ENCODE data around the gene SLAMF1. TPM values are rescaled to one million over a fixed set of nuclear protein-coding genes. Genes with fewer than 3 reads are reported as not detected.

Gene SLAMF1, protein sequence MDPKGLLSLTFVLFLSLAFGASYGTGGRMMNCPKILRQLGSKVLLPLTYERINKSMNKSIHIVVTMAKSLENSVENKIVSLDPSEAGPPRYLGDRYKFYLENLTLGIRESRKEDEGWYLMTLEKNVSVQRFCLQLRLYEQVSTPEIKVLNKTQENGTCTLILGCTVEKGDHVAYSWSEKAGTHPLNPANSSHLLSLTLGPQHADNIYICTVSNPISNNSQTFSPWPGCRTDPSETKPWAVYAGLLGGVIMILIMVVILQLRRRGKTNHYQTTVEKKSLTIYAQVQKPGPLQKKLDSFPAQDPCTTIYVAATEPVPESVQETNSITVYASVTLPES
- not detected in 2 replicates for total RNA-seq

DNA sequence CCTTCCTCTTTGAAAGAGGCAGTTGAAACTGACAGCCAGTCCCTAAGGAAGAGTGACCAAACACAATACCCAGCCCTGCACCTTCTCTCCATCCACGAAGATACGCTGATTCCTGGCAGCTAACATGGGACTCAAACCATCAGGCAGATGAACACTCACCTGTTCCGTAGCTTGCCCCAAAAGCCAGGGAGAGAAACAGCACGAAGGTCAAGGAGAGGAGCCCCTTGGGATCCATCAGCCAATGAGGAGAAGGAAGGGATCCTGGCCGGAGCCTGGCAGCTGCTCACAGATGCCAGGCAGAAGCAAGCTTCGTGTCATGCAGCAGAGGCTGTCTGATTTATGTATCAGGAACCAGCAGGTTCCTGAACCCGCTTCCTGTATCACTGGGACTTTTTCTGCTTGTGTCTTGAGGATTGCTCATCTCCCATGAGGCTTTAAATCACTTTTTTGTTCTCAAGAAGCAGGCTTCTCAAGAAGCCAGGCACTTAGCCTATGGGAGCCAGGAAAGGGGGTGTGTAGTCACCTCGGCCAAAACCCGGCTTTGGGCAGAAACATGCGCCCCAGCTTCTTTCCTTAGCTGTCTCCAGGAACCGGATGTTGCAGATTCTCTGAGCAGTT is at the start of gene SLAMF1:
SLAMF1 (minus strand) TSS at position 334 of the 618 bp plus-strand sequence; CDS start at position 235, 99 bp downstream.

DNA sequence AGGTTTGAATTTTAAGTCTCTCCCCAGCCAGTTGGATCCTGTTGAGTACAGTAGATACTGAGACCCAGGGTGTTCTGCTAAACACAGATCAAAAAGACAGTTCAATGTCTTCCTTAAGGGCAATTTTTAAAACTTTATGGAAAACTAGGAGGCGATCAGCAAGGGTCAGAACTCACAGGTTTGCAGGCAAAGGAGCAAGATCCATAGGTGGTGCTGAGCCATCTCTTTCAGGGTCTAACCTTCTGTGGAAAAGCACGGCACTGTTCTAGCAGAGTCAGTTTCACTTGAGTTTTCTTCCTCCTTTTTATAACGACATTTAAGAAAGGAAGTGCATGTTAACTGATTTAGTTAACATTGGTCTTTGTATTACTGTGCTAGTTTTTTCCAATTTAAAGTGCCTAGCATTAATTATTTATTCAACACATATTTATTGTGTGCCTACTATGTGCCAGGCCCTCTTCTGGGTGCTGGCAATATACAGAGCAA is 67.6 kb downstream of the SLAMF1 start, which contains the start of gene CD84:
CD84 (minus strand) TSS at position 281 of the 486 bp plus-strand sequence; CDS start at position 222, 59 bp downstream.

Other genes with a start within 250 kb of the SLAMF1 start
- gene VANGL2, start 246.5 kb downstream of the SLAMF1 start, total RNA-seq: under 0.01 TPM in 1 of 2 replicates, not detected in the other
- not detected in 2 replicates for gene SLAMF6, start 123.8 kb downstream of the SLAMF1 start, total RNA-seq
- under 0.01 TPM in 1 of 2 replicates, not detected in the other for gene CD84, start 67.5 kb downstream of the SLAMF1 start, total RNA-seq
- not detected in 2 replicates for gene CD48, start 64.8 kb upstream of the SLAMF1 start, total RNA-seq
- not detected in 2 replicates for gene SLAMF7, start 92.2 kb upstream of the SLAMF1 start, total RNA-seq
- not detected in 2 replicates for gene LY9, start 149.1 kb upstream of the SLAMF1 start, total RNA-seq
- not detected in 2 replicates for gene CD244, start 215.8 kb upstream of the SLAMF1 start, total RNA-seq
- not detected in 2 replicates for gene ITLN1, start 238.1 kb upstream of the SLAMF1 start, total RNA-seq

All from subcutaneous preadipocyte (primary cell).